ENCODE results near the gene HEBP1. TPM values are rescaled to one million over a fixed set of nuclear protein-coding genes. Genes with fewer than 3 reads are reported as not detected.

Gene HEBP1
- total RNA-seq, 6 experiments from 2014 or later, result 45.8 to 100 (median 68.9) TPM

- 90% methylated on average over 6 of the region's 6 CpGs for WGBS (ENCODE audit: insufficient coverage, low coverage, low lambda C conversion rate, missing lambda C conversion rate)
- no peak for ATAC-seq
These were observed 11.0 kb upstream of the HEBP1 start for GRCh38 chr12:13011098-13011497.

DNA sequence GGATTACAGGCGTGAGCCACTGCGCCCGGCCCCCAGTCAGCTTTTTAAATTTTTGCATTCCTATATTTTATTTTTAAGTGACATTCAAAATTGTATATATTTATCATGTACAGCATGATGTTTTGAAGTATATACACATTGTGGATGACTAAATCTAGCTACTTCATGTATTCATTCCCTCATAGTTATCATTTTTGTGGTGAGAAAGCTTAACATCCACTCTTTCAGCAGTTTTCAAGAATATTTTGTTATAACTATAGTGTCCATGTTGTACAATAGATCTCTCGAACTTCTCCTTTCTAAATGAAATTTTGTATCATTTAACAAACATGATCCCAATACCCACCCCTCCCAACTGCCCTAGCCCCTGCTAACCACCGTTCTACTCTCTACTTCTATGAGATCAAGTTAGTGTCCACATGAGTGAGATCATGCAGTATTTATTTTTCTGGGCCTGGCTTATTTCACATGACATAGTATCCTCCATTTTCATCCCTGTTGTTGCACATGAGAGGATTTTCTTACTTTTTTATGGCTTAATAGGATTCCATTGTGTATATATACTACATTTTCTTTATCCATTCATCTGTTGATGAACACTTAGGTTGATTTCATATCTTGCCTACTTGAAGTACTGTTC is 8.8 kb upstream of the HEBP1 start:
- no peak for DNase-seq
- intact Hi-C loops (cut with DNase I), result no loop called here
- TF ChIP-seq POLR2A (IDR thresholded peaks at IDR 0.05), result no peak
- TF ChIP-seq, protein P1, sequence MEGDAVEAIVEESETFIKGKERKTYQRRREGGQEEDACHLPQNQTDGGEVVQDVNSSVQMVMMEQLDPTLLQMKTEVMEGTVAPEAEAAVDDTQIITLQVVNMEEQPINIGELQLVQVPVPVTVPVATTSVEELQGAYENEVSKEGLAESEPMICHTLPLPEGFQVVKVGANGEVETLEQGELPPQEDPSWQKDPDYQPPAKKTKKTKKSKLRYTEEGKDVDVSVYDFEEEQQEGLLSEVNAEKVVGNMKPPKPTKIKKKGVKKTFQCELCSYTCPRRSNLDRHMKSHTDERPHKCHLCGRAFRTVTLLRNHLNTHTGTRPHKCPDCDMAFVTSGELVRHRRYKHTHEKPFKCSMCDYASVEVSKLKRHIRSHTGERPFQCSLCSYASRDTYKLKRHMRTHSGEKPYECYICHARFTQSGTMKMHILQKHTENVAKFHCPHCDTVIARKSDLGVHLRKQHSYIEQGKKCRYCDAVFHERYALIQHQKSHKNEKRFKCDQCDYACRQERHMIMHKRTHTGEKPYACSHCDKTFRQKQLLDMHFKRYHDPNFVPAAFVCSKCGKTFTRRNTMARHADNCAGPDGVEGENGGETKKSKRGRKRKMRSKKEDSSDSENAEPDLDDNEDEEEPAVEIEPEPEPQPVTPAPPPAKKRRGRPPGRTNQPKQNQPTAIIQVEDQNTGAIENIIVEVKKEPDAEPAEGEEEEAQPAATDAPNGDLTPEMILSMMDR (IDR thresholded peaks at IDR 0.05), result no peak
- peaks cover 0 to 28% (median 6%) of the 10 kb centered on the region in 4 donors for H3K4me1 ChIP-seq
- no peaks in the 10 kb centered on the region for H3K9me3 ChIP-seq
- no peak overlapping the region for H3K27ac ChIP-seq
- no peak for ATAC-seq
- H3K36me3 ChIP-seq, result no peaks in the 10 kb centered on the region
- WGBS (ENCODE audit: insufficient coverage, low coverage, low lambda C conversion rate, missing lambda C conversion rate), result 92% methylated on average over 5 of the region's 5 CpGs
- no peak overlapping the region for H3K4me3 ChIP-seq
- no peaks in the 10 kb centered on the region for H3K27me3 ChIP-seq

More at GRCh38 chr12:13011098-13011497, 11.0 kb upstream of the HEBP1 start:
- no peak for TF ChIP-seq POLR2A (IDR thresholded peaks at IDR 0.05)
- TF ChIP-seq, protein P1 (IDR thresholded peaks at IDR 0.05), result no peak
- no peaks in the 10 kb centered on the region for H3K36me3 ChIP-seq
- peaks cover 0 to 6% (median 0%) of the 10 kb centered on the region in 4 donors for H3K4me1 ChIP-seq
- DNase-seq, result no peak
- no peaks in the 10 kb centered on the region for H3K9me3 ChIP-seq
- intact Hi-C loops (cut with DNase I), result no loop called here
- H3K4me3 ChIP-seq, result no peak overlapping the region
- no peaks in the 10 kb centered on the region for H3K27me3 ChIP-seq
- no peak overlapping the region for H3K27ac ChIP-seq

GRCh38 chr12:13007496-13008233 is 7.6 kb upstream of the HEBP1 start:
- 64% methylated on average over 6 of the region's 7 CpGs for WGBS (ENCODE audit: insufficient coverage, low coverage, low lambda C conversion rate, missing lambda C conversion rate)
- DNase-seq, result no peak
- Histone ChIP-seq H3K9me3 (no peaks in the 10 kb centered on the region), H3K27me3 (no peaks in the 10 kb centered on the region), H3K27ac (no peak overlapping the region), H3K4me3 (no peak overlapping the region), H3K36me3 (no peaks in the 10 kb centered on the region), H3K4me1 (peaks cover 0 to 33% (median 8%) of the 10 kb centered on the region in 4 donors)
- TF ChIP-seq, protein P1 (IDR thresholded peaks at IDR 0.05), result no peak
- TF ChIP-seq POLR2A (IDR thresholded peaks at IDR 0.05), result no peak
- intact Hi-C loops (cut with DNase I), result no loop called here
- ATAC-seq, result no peak

DNA sequence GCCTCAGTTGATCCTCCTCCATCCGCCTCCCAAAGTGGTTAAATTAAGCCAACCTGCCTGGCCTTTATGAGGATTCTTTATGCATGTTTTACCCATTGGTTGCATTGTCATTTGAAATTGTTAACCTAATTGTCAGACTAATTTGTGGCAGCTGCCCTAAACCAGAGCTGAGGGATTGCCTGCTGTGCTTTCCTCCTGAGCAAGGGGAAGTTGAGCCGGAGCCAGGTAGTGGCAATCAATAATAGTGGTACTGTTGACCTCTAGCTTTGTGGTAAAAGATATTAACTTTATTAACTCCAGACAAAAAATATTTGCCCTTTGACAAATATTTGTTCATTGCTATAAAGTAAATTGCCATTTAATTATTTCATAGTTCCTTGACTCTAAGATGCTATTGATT is 5.6 kb upstream of the HEBP1 start:
- Histone ChIP-seq H3K9me3 (no peaks in the 10 kb centered on the region), H3K4me3 (no peak overlapping the region), H3K4me1 (peaks cover 0 to 33% (median 8%) of the 10 kb centered on the region in 4 donors), H3K27me3 (no peaks in the 10 kb centered on the region), H3K27ac (peak overlapping the region in 1 of 3 donors; percentile 26), H3K36me3 (no peaks in the 10 kb centered on the region)
- intact Hi-C loops (cut with DNase I), result no loop called here
- 54% methylated on average over 1 of the region's 2 CpGs for WGBS (ENCODE audit: insufficient coverage, low coverage, low lambda C conversion rate, missing lambda C conversion rate)
- DNase-seq (peak; percentile 66 to 88 (median 73)), ATAC-seq (peak; percentile 62 to 83 (median 66))
- TF ChIP-seq POLR2A (IDR thresholded peaks at IDR 0.05), result no peak
- TF ChIP-seq, protein P1 (IDR thresholded peaks at IDR 0.05), result no peak
